HepG2 (cell line): Measurements from ENCODE around the gene CAVIN1. TPM values are rescaled to one million over a fixed set of nuclear protein-coding genes. Genes with fewer than 3 reads are reported as not detected.
"Not testable (repeated sequence)": the region's sequence is repeated elsewhere in the genome, so short reads cannot be mapped to it uniquely, and the experiment has no call there.

Source experiments
- ATAC-seq: fragments of 200-7000 bp; cut with Tn5 transposase; 3 replicates; pipeline ENCODE4 v1.9.1; 2020; ENCODE audit warnings: mild to moderate bottlenecking, moderate library complexity
- BruUV-seq: library from RNA; stranded (reverse); fragments of 400-500 nt; replicated peaks from 2 replicates; lab custom pipeline; 2021; lab: Mats Ljungman, UMichigan
- CTCF ChIA-PET: fragments of 300-600 bp; formaldehyde crosslinking; extraction: SDS; loops from one replicate; lab custom pipeline; 2021; ENCODE audit warnings: low total read pairs, inconsistent platforms, low intra/inter-chr PET ratio; lab: Yijun Ruan, JAX
- POLR2A ChIA-PET: fragments of 350-600 bp; sonication (Branson Sonifier 250); formaldehyde crosslinking; loops from one replicate; lab custom pipeline; 2020; ENCODE audit warnings: antibody characterized with exemption, inconsistent platforms; lab: Yijun Ruan, JAX
- DNase-seq: peaks from one replicate; pipeline ENCODE4 v3.0.0-alpha.2; 2015; ENCODE audit warnings: low spot score
- FAIRE-seq: peaks from 3 replicates; lab custom pipeline; 2011; peaks lifted over from hg19 to GRCh38; lab: Jason Lieb, UNC
- H2AFZ ChIP-seq: one replicate; pipeline ENCODE4 v1.6.1; 2011; ENCODE audit warnings: low read length, inconsistent platforms
- H3K27ac ChIP-seq: fragments of 300-600 bp; 3 replicates; pipeline ENCODE4 v1.8.0; 2011; ENCODE audit warnings: mixed run types, mild to moderate bottlenecking, mixed read lengths, low read length, inconsistent platforms; ENCODE audit not compliant: insufficient read depth; ENCODE audit errors: extremely low read length
- H3K27me3 ChIP-seq, 2 experiments: fragments of 200-600 bp in 1 of 2; 2 replicates in 1 of 2; 3 replicates in 1 of 2; pipeline versions ENCODE4 v1.6.0 to v1.8.0; 2011; ENCODE audit warnings: low read length in 2 of 2, mild to moderate bottlenecking in 2 of 2, moderate library complexity in 2 of 2, inconsistent platforms in 1 of 2; ENCODE audit not compliant: insufficient read depth in 2 of 2, control insufficient read depth in 1 of 2
- H3K36me3 ChIP-seq, 2 experiments: fragments of 200-600 bp in 1 of 2; replicated peaks in 1 of 2; 2 replicates in 1 of 2; 3 replicates in 1 of 2; pipeline versions ENCODE4 v1.5.1 to v1.8.0; 2011; ENCODE audit warnings: low read length in 2 of 2, inconsistent platforms in 1 of 2; ENCODE audit not compliant: insufficient read depth in 2 of 2, control insufficient read depth in 1 of 2
- H3K4me1 ChIP-seq: 2 replicates; pipeline ENCODE4 v1.5.1; 2012; ENCODE audit warnings: low read length, inconsistent platforms; ENCODE audit not compliant: insufficient read depth
- H3K4me2 ChIP-seq: 2 replicates; pipeline ENCODE4 v1.6.0; 2011; ENCODE audit warnings: low read depth, low read length, inconsistent platforms
- H3K4me3 ChIP-seq, 3 experiments: fragments of 200-600 bp in 1 of 3; sonication (generic), shearing (Covaris generic) in 1 of 3; replicated peaks in 1 of 3; 2 replicates each; pipeline ENCODE4 v1.5.1; 2011 to 2016; ENCODE audit warnings: low read length in 3 of 3, inconsistent platforms in 2 of 3, low read depth in 2 of 3, mild to moderate bottlenecking in 2 of 3, control low read depth in 1 of 3, mixed read lengths in 1 of 3; ENCODE audit not compliant: insufficient read depth in 1 of 3
- H3K79me2 ChIP-seq: one replicate; pipeline ENCODE4 v1.6.1; 2011; ENCODE audit warnings: low read length, inconsistent platforms; ENCODE audit not compliant: insufficient read depth
- H3K9ac ChIP-seq: 2 replicates; pipeline ENCODE4 v1.6.0; 2011; ENCODE audit warnings: mild to moderate bottlenecking, low read depth, low read length, inconsistent platforms; ENCODE audit not compliant: insufficient read depth
- H3K9me3 ChIP-seq: 2 replicates; pipeline ENCODE4 v1.5.1; 2012; ENCODE audit warnings: mild to moderate bottlenecking, low read length
- H4K20me1 ChIP-seq: 2 replicates; pipeline ENCODE4 v1.6.0; 2011; ENCODE audit warnings: inconsistent platforms, mild to moderate bottlenecking, low read length, moderate library complexity; ENCODE audit not compliant: insufficient read depth
- CEBPG ChIP-seq: IDR thresholded peaks from 2 replicates; pipeline ENCODE4 v1.6.1; 2016
- FOXP1 ChIP-seq, 2 experiments: fragments of 450-650 bp in 1 of 2; IDR thresholded peaks; 2 replicates each; pipeline ENCODE4 v1.6.1; 2017 to 2018; ENCODE audit warnings: antibody characterized with exemption in 1 of 2
- HOXA7 ChIP-seq: sonication (generic); formaldehyde crosslinking; IDR thresholded peaks from 2 replicates; pipeline ENCODE4 v1.8.1; 2022; ENCODE audit warnings: mild to moderate bottlenecking, missing genetic modification reagents, moderate library complexity
- MAFF ChIP-seq: IDR thresholded peaks from 2 replicates; pipeline ENCODE4 v1.6.1; 2011; ENCODE audit warnings: low read depth, low read length, improper control_type of control experiment
- MAFK ChIP-seq, 2 experiments: IDR thresholded peaks in 1 of 2; conservative IDR thresholded peaks in 1 of 2; 2 replicates each; pipeline ENCODE4 v1.6.1; 2011; ENCODE audit warnings: improper control_type of control experiment in 2 of 2, low read length in 2 of 2
- WGBS: methylation state at CpG from one replicate; pipeline ENCODE4 v1.1.6; 2017; ENCODE audit warnings: low lambda C conversion rate; 5-methylcytosine and 5-hydroxymethylcytosine counted together
- in situ Hi-C: cut with HindIII; loops from 2 replicates; pipeline ENCODE4 v1.10.0; 2017; ENCODE audit warnings: low pct_unique_long_range_greater_than_20kb; ENCODE audit not compliant: extremely low pct_ligation_motif_present
- intact Hi-C: fragments of 100-400 bp; cut with micrococcal nuclease; formaldehyde crosslinking; loops from one replicate; pipeline ENCODE4 v1.10.0; 2022; ENCODE audit not compliant: unreplicated experiment
- polyA plus RNA-seq, 8 experiments: library from polyadenylated mRNA; depleted of rRNA in 3 of 8; stranded (reverse) in 7 of 8; unstranded in 1 of 8; fragments of >200 nt; fragmentation: Illumina TruSeq in 4 of 8; extraction: Trizol in 4 of 8; gene quantifications; 2 replicates each; pipeline versions ENCODE4 v1.2.1 to v1.2.3, GENCODE V29; 2011 to 2016; ENCODE audit warnings: low read depth in 4 of 8, missing spikeins in 1 of 8, mixed read lengths in 1 of 8; ENCODE audit not compliant: insufficient read depth in 1 of 8
- total RNA-seq, 5 experiments: library from RNA; depleted of rRNA; stranded (reverse); fragments of >200 nt; fragmentation: Illumina TruSeq; extraction: Trizol; gene quantifications; 2 replicates each; pipeline ENCODE4 v1.2.3, GENCODE V29; 2016; ENCODE audit warnings: low read depth in 1 of 5
- TF ChIP-seq, protein P1 (sequence below): sonication (generic); formaldehyde crosslinking; IDR thresholded peaks from 2 replicates; pipeline ENCODE4 v1.9.0; 2021; ENCODE audit warnings: missing genetic modification reagents, borderline replicate concordance
- TF ChIP-seq, protein P2 (sequence below): sonication (generic); formaldehyde crosslinking; IDR thresholded peaks from 2 replicates; pipeline ENCODE4 v1.4.0; 2020; ENCODE audit warnings: mild to moderate bottlenecking, missing genetic modification reagents, borderline replicate concordance
- TF ChIP-seq, protein P3 (sequence below): IDR thresholded peaks from 2 replicates; pipeline ENCODE4 v1.6.1; 2016; ENCODE audit warnings: control low read depth
- TF ChIP-seq, protein P4 (sequence below): sonication (generic); formaldehyde crosslinking; IDR thresholded peaks from 2 replicates; pipeline ENCODE4 v1.4.0; 2020; ENCODE audit warnings: missing genetic modification reagents, borderline replicate concordance
- TF ChIP-seq, protein P5 (sequence below): sonication (generic); formaldehyde crosslinking; IDR thresholded peaks from 2 replicates; pipeline ENCODE4 v1.4.0; 2020; ENCODE audit warnings: missing genetic modification reagents

CAVIN1 gene
- total and polyA plus RNA-seq, 2 of the 13 experiments (the other 11 are each of a cell fraction or from before 2014, with no cell fraction given) = 15.9 to 25.5 TPM

DNA sequence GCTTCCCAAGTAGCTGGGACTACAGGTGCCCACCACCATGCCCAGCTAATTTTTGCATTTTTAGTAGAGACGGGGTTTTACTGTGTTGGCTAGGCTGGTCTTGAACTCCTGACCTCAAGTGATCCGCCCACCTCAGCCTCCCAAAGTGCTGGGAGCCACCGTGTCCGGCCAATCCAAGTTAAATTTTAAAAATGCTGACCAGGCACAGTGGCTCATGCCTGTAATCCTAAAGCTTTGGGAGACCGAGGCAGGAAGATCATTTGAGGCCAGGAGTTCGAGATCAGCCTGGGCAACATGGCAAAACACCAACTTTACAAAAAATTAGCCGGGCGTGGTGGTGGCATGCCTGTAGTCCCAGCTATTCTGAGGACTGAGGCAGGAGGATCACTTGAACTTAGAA, 31.6 kb downstream of the CAVIN1 start:
- POLR2A ChIA-PET = not testable (repeated sequence)

DNA sequence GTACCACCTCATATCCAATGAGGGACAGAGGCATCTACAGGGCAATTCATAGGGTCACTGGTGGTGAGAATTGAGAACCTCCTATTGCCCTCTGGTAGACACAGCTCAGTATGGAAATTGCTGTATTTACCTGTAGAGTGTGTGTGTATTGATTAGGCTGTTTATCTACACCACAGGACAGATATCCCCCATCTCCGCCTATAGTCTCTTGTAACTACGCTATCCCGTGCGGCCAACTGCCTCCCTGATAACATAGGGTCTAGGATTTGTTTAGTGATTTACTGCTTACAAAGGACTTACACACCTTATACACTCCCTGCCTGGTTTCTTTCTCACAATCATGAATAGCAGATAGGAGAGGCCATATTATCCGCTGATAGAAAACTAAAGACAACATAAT, 33.2 kb downstream of the CAVIN1 start:
- H4K20me1 ChIP-seq = peaks cover 19% of the 10 kb centered on the region
- ATAC-seq (no peak), FAIRE-seq (no peak), DNase-seq (no peak)
- H3K9me3 ChIP-seq = no peaks in the 10 kb centered on the region
- no TSS peak for BruUV-seq
- CTCF ChIA-PET = no interaction called here
- no peak overlapping the region for H3K27ac ChIP-seq
- no peak overlapping the region for H3K9ac ChIP-seq
- no peak overlapping the region for H3K4me2 ChIP-seq
- in situ Hi-C loops = no loop called here
- 84% methylated on average over 5 of the region's 5 CpGs for WGBS
- POLR2A ChIA-PET = interaction anchor here (0.6 to 3.1 kb wide), 6 partner anchors 9 to 175 kb away, joined by 3 to 57 read pairs (median 7); partner anchors contain the start of gene CAVIN1
- no peaks in the 10 kb centered on the region; a peak in 1 of 5 replicates for H3K27me3 ChIP-seq
- H3K79me2 ChIP-seq = peaks cover 30% of the 10 kb centered on the region
- peak overlapping the region; percentile 55 for H2AFZ ChIP-seq
- H3K36me3 ChIP-seq = no peaks in the 10 kb centered on the region
- H3K4me3 ChIP-seq = no peak overlapping the region
- intact Hi-C loops = no loop called here
- H3K4me1 ChIP-seq = peaks cover 77% of the 10 kb centered on the region
- TF ChIP-seq, protein P1, sequence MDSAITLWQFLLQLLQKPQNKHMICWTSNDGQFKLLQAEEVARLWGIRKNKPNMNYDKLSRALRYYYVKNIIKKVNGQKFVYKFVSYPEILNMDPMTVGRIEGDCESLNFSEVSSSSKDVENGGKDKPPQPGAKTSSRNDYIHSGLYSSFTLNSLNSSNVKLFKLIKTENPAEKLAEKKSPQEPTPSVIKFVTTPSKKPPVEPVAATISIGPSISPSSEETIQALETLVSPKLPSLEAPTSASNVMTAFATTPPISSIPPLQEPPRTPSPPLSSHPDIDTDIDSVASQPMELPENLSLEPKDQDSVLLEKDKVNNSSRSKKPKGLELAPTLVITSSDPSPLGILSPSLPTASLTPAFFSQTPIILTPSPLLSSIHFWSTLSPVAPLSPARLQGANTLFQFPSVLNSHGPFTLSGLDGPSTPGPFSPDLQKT (CRISPR knock-in tag) = no peak
- no peak for TF ChIP-seq CEBPG (CRISPR knock-in tag)
- TF ChIP-seq, protein P2, sequence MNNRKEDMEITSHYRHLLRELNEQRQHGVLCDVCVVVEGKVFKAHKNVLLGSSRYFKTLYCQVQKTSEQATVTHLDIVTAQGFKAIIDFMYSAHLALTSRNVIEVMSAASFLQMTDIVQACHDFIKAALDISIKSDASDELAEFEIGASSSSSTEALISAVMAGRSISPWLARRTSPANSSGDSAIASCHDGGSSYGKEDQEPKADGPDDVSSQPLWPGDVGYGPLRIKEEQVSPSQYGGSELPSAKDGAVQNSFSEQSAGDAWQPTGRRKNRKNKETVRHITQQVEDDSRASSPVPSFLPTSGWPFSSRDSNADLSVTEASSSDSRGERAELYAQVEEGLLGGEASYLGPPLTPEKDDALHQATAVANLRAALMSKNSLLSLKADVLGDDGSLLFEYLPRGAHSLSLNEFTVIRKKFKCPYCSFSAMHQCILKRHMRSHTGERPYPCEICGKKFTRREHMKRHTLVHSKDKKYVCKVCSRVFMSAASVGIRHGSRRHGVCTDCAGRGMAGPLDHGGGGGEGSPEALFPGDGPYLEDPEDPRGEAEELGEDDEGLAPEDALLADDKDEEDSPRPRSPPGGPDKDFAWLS = no peak
- TF ChIP-seq FOXP1 (IDR thresholded peaks at IDR 0.05) = no peak
- peak; percentile 32; the same call in 1 of the 2 replicates for TF ChIP-seq FOXP1 (CRISPR knock-in tag; IDR thresholded peaks at IDR 0.05)
- TF ChIP-seq HOXA7 = no peak
- TF ChIP-seq MAFF = 0 out of 2 replicates have a peak, but pooled peaks have one; percentile 7
- TF ChIP-seq, protein P3, sequence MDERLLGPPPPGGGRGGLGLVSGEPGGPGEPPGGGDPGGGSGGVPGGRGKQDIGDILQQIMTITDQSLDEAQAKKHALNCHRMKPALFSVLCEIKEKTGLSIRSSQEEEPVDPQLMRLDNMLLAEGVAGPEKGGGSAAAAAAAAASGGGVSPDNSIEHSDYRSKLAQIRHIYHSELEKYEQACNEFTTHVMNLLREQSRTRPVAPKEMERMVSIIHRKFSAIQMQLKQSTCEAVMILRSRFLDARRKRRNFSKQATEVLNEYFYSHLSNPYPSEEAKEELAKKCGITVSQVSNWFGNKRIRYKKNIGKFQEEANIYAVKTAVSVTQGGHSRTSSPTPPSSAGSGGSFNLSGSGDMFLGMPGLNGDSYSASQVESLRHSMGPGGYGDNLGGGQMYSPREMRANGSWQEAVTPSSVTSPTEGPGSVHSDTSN (CRISPR knock-in tag) = no peak
- TF ChIP-seq, protein P4, sequence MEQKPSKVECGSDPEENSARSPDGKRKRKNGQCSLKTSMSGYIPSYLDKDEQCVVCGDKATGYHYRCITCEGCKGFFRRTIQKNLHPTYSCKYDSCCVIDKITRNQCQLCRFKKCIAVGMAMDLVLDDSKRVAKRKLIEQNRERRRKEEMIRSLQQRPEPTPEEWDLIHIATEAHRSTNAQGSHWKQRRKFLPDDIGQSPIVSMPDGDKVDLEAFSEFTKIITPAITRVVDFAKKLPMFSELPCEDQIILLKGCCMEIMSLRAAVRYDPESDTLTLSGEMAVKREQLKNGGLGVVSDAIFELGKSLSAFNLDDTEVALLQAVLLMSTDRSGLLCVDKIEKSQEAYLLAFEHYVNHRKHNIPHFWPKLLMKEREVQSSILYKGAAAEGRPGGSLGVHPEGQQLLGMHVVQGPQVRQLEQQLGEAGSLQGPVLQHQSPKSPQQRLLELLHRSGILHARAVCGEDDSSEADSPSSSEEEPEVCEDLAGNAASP (CRISPR knock-in tag) = no peak
- TF ChIP-seq, protein P5, sequence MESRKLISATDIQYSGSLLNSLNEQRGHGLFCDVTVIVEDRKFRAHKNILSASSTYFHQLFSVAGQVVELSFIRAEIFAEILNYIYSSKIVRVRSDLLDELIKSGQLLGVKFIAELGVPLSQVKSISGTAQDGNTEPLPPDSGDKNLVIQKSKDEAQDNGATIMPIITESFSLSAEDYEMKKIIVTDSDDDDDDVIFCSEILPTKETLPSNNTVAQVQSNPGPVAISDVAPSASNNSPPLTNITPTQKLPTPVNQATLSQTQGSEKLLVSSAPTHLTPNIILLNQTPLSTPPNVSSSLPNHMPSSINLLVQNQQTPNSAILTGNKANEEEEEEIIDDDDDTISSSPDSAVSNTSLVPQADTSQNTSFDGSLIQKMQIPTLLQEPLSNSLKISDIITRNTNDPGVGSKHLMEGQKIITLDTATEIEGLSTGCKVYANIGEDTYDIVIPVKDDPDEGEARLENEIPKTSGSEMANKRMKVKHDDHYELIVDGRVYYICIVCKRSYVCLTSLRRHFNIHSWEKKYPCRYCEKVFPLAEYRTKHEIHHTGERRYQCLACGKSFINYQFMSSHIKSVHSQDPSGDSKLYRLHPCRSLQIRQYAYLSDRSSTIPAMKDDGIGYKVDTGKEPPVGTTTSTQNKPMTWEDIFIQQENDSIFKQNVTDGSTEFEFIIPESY (CRISPR knock-in tag) = 0 out of 2 replicates have a peak, but pooled peaks have one; percentile 11

More for the DNA sequence above, 31.6 kb downstream of the CAVIN1 start:
- DNase-seq, ATAC-seq, BruUV-seq, H3K36me3 ChIP-seq, in situ Hi-C loops, H2AFZ ChIP-seq, CTCF ChIA-PET, H3K27me3 ChIP-seq, H3K27ac ChIP-seq, H3K4me3 ChIP-seq, intact Hi-C loops, H3K4me2 ChIP-seq, FAIRE-seq, H3K9ac ChIP-seq, H3K9me3 ChIP-seq: not testable (repeated sequence)
- Histone ChIP-seq H3K4me1 (peaks cover 62% of the 10 kb centered on the region), H3K79me2 (peaks cover 16% of the 10 kb centered on the region), H4K20me1 (peaks cover 14% of the 10 kb centered on the region)
- TF ChIP-seq MAFF = peak; percentile 62; the same call in 1 of the 2 replicates
- peak; percentile 74 to 82 for TF ChIP-seq MAFK (conservative IDR thresholded peaks at IDR 0.05 in 1 of 2, IDR thresholded peaks at IDR 0.05 in 1 of 2; ENCODE audit: low read length in 2 of 2)
- 75% methylated on average over 8 of the region's 8 CpGs for WGBS
